Fibroblast of villous mesenchyme (primary cell): ENCODE measurements around the gene DSG3. TPM values are rescaled to one million over a fixed set of nuclear protein-coding genes. Genes with fewer than 3 reads are reported as not detected.
"Not testable (repeated sequence)": the region's sequence is repeated elsewhere in the genome, so short reads cannot be mapped to it uniquely, and the experiment has no call there.

ENCODE experiments used
- DNase-seq: peaks from one replicate; pipeline ENCODE4 v3.0.0-alpha.2; 2010; ENCODE audit warnings: low read depth
- H3K4me3 ChIP-seq: 2 replicates; pipeline ENCODE4 v1.5.1; 2011; ENCODE audit warnings: low read depth, mild to moderate bottlenecking, low read length
- CTCF ChIP-seq: IDR thresholded peaks from 2 replicates; pipeline ENCODE4 v1.5.1; 2012; ENCODE audit warnings: low read depth, mild to moderate bottlenecking, low read length; ENCODE audit not compliant: insufficient read depth
- total RNA-seq: library from RNA; depleted of rRNA; stranded (reverse); fragments of >200 nt; gene quantifications from 2 replicates; pipeline ENCODE4 v1.2.3, GENCODE V29; 2012

DSG3 gene
- total RNA-seq, 1 donor: under 0.01 TPM

GRCh38 chr18:31505156-31505555 lies 57.6 kb downstream of the DSG3 start:
- DNase-seq: no peak
- TF ChIP-seq CTCF: no peak
- H3K4me3 ChIP-seq: no peak overlapping the region

GRCh38 chr18:31506024-31506742 lies 58.6 kb downstream of the DSG3 start:
- peak; percentile 33 for TF ChIP-seq CTCF
- H3K4me3 ChIP-seq: no peak overlapping the region
- DNase-seq: peak; percentile 22

DNA sequence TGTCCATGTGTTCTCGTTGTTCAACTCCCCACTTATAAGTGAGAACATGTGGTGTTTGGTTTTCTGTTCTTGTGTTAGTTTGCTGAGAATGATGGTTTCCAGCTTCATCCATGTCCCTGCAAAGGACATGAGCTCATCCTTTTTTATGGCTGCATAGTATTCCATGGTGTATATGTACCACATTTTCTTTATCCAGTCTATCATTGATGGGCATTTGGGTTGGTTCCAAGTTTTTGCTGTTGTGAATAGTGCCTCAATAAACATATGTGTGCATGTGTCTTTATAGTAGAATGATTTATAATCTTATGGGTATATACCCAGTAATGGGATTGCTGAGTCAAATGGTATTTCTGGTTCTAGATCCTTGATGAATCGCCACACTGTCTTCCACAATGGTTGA lies 59.6 kb downstream of the DSG3 start:
- H3K4me3 ChIP-seq, DNase-seq: not testable (repeated sequence)

GRCh38 chr18:31508781-31509180 lies 61.2 kb downstream of the DSG3 start:
- no peak overlapping the region for H3K4me3 ChIP-seq
- DNase-seq: no peak
- no peak for TF ChIP-seq CTCF

GRCh38 chr18:31509571-31509970 lies 62.0 kb downstream of the DSG3 start:
- no peak for DNase-seq
- no peak for TF ChIP-seq CTCF
- no peak overlapping the region for H3K4me3 ChIP-seq

- DNase-seq: no peak
- H3K4me3 ChIP-seq: no peak overlapping the region
- no peak for TF ChIP-seq CTCF
These were observed 62.8 kb downstream of the DSG3 start for GRCh38 chr18:31510319-31510718.

- peak; percentile 18 for TF ChIP-seq CTCF
- H3K4me3 ChIP-seq: no peak overlapping the region
- DNase-seq: no peak
These were observed 63.6 kb downstream of the DSG3 start for GRCh38 chr18:31511098-31511497.
